Activated naive CD8-positive, alpha-beta T cell treated with anti-CD3 and anti-CD28 coated beads, Interleukin-2, amount 10 ng/mL, durations not matched to agents 7 days and 5 days (primary cell): ENCODE data around the gene BCKDK. TPM values are rescaled to one million over a fixed set of nuclear protein-coding genes. Genes with fewer than 3 reads are reported as not detected.
A peak's percentile ranks its signal among the peaks of the same experiment; 100 is the strongest.

Experiments used
- ATAC-seq: fragments of 150-1000 bp; cut with Tn5 transposase; one replicate; pipeline ENCODE4 v1.10.0; 2021; ENCODE audit warnings: low read depth, moderate library complexity
- POLR2A ChIA-PET: fragments of 350-600 bp; sonication (Branson Sonifier 250); formaldehyde crosslinking; loops from one replicate; lab custom pipeline; 2021; ENCODE audit warnings: antibody characterized with exemption; lab: Charles Lee
- DNase-seq: peaks from one replicate; pipeline ENCODE4 v3.0.0; 2021
- H3K27ac Mint-ChIP-seq: one replicate; pipeline ENCODE4 v1.8.0; 2022; ENCODE audit warnings: mild to moderate bottlenecking, mixed read lengths
- H3K27me3 Mint-ChIP-seq: one replicate; pipeline ENCODE4 v1.8.0; 2022; ENCODE audit warnings: mild to moderate bottlenecking, moderate library complexity, mixed read lengths
- H3K36me3 Mint-ChIP-seq: one replicate; pipeline ENCODE4 v1.8.0; 2021; ENCODE audit warnings: mild to moderate bottlenecking, mixed read lengths
- H3K4me1 Mint-ChIP-seq: one replicate; pipeline ENCODE4 v1.8.0; 2021; ENCODE audit warnings: mixed read lengths
- H3K4me3 Mint-ChIP-seq: one replicate; pipeline ENCODE4 v1.8.0; 2022; ENCODE audit warnings: mild to moderate bottlenecking, moderate library complexity, mixed read lengths
- H3K9me3 Mint-ChIP-seq: one replicate; pipeline ENCODE4 v1.8.0; 2021; ENCODE audit warnings: mixed read lengths
- total RNA-seq, 2 experiments: library from RNA; stranded (reverse); gene quantifications; one replicate each; pipeline ENCODE4 v1.2.3, GENCODE V29; 2021

Gene BCKDK
- total RNA-seq, 2 experiments from 2014 or later, result 35.8 to 37.0 TPM

GRCh38 chr16:31128711-31129567 is 20.8 kb downstream of the BCKDK start:
- peak; percentile 25 for ATAC-seq
- peak overlapping the region; percentile 70 for H3K27ac Mint-ChIP-seq

GRCh38 chr16:31129568-31130335 is 21.6 kb downstream of the BCKDK start:
- POLR2A ChIA-PET, result interaction anchor here (1.0 to 3.9 kb wide), 2 partner anchors 12 kb away, joined by 3 to 12 read pairs; partner anchors contain the start of gene KAT8
- DNase-seq, result no peak
- no peak for ATAC-seq
- Mint-ChIP-seq H3K36me3 (peaks cover 4% of the 10 kb centered on the region), H3K9me3 (no peaks in the 10 kb centered on the region), H3K4me3 (no peak overlapping the region), H3K27ac (no peak overlapping the region), H3K27me3 (no peaks in the 10 kb centered on the region), H3K4me1 (peaks cover 5% of the 10 kb centered on the region)

More at GRCh38 chr16:31128711-31129567, 20.8 kb downstream of the BCKDK start:
- no peaks in the 10 kb centered on the region for H3K27me3 Mint-ChIP-seq
- no peak for DNase-seq
- peaks cover 5% of the 10 kb centered on the region for H3K4me1 Mint-ChIP-seq
- POLR2A ChIA-PET, result interaction anchor here (1.0 to 3.9 kb wide), 2 partner anchors 12 to 13 kb away, joined by 3 to 12 read pairs; partner anchors contain the start of gene KAT8
- peaks cover 4% of the 10 kb centered on the region for H3K36me3 Mint-ChIP-seq
- no peak overlapping the region for H3K4me3 Mint-ChIP-seq
- H3K9me3 Mint-ChIP-seq, result no peaks in the 10 kb centered on the region

- no peak for ATAC-seq
- H3K4me3 Mint-ChIP-seq, result no peak overlapping the region
- no peak for DNase-seq
- H3K36me3 Mint-ChIP-seq, result peaks cover 4% of the 10 kb centered on the region
- H3K4me1 Mint-ChIP-seq, result peaks cover 5% of the 10 kb centered on the region
- H3K27me3 Mint-ChIP-seq, result no peaks in the 10 kb centered on the region
- POLR2A ChIA-PET, result interaction anchor here (1.0 to 3.9 kb wide), 2 partner anchors 12 to 13 kb away, joined by 3 to 12 read pairs; partner anchors contain the start of gene KAT8
- H3K27ac Mint-ChIP-seq, result no peak overlapping the region
- no peaks in the 10 kb centered on the region for H3K9me3 Mint-ChIP-seq
Observed at GRCh38 chr16:31130336-31130891, 22.2 kb downstream of the BCKDK start.

GRCh38 chr16:31130899-31131298 is 22.7 kb downstream of the BCKDK start:
- Mint-ChIP-seq H3K27me3 (no peaks in the 10 kb centered on the region), H3K4me1 (peaks cover 5% of the 10 kb centered on the region), H3K4me3 (no peak overlapping the region), H3K27ac (no peak overlapping the region), H3K9me3 (no peaks in the 10 kb centered on the region), H3K36me3 (peaks cover 4% of the 10 kb centered on the region)
- no peak for ATAC-seq
- DNase-seq, result no peak
- POLR2A ChIA-PET, result interaction anchor here (3.9 kb wide), 1 partner anchor 14 kb away, joined by 12 read pairs; the partner anchor contains the start of gene KAT8

GRCh38 chr16:31131416-31131815 is 23.2 kb downstream of the BCKDK start:
- DNase-seq, result no peak
- H3K4me3 Mint-ChIP-seq, result no peak overlapping the region

GRCh38 chr16:31131841-31132271 is 23.7 kb downstream of the BCKDK start:
- H3K4me3 Mint-ChIP-seq, result no peak overlapping the region
- no peaks in the 10 kb centered on the region for H3K27me3 Mint-ChIP-seq

More at GRCh38 chr16:31131416-31131815, 23.2 kb downstream of the BCKDK start:
- Mint-ChIP-seq H3K27me3 (no peaks in the 10 kb centered on the region), H3K36me3 (peaks cover under 1% of the 10 kb centered on the region), H3K9me3 (no peaks in the 10 kb centered on the region), H3K27ac (no peak overlapping the region), H3K4me1 (peaks cover 5% of the 10 kb centered on the region)
- no peak for ATAC-seq
- POLR2A ChIA-PET, result interaction anchor here (3.9 kb wide), 1 partner anchor 14 kb away, joined by 12 read pairs; the partner anchor contains the start of gene KAT8

GRCh38 chr16:31132303-31132979 is 24.3 kb downstream of the BCKDK start:
- no peaks in the 10 kb centered on the region for H3K27me3 Mint-ChIP-seq
- H3K27ac Mint-ChIP-seq, result no peak overlapping the region
- ATAC-seq (no peak), DNase-seq (no peak)
- peaks cover 5% of the 10 kb centered on the region for H3K4me1 Mint-ChIP-seq
- no peaks in the 10 kb centered on the region for H3K9me3 Mint-ChIP-seq
- no peak overlapping the region for H3K4me3 Mint-ChIP-seq
- POLR2A ChIA-PET, result interaction anchor here (1.5 kb wide), 1 partner anchor 15 kb away, joined by 4 read pairs; the partner anchor contains the start of gene KAT8
- no peaks in the 10 kb centered on the region for H3K36me3 Mint-ChIP-seq

More at GRCh38 chr16:31131841-31132271, 23.7 kb downstream of the BCKDK start:
- POLR2A ChIA-PET, result interaction anchor here (3.9 kb wide), 1 partner anchor 15 kb away, joined by 12 read pairs; the partner anchor contains the start of gene KAT8
- Mint-ChIP-seq H3K4me1 (peaks cover 5% of the 10 kb centered on the region), H3K27ac (no peak overlapping the region), H3K36me3 (no peaks in the 10 kb centered on the region), H3K9me3 (no peaks in the 10 kb centered on the region)
- DNase-seq, result no peak
- ATAC-seq, result no peak

GRCh38 chr16:31133046-31133501 is 24.9 kb downstream of the BCKDK start:
- Mint-ChIP-seq H3K4me1 (peaks cover 5% of the 10 kb centered on the region), H3K27ac (no peak overlapping the region), H3K27me3 (no peaks in the 10 kb centered on the region), H3K4me3 (no peak overlapping the region), H3K36me3 (no peaks in the 10 kb centered on the region), H3K9me3 (no peaks in the 10 kb centered on the region)
- ATAC-seq (no peak), DNase-seq (no peak)
- POLR2A ChIA-PET, result interaction anchor here (1.5 kb wide), 1 partner anchor 15 kb away, joined by 4 read pairs; the partner anchor contains the start of gene KAT8

- POLR2A ChIA-PET, result interaction anchor here (1.5 to 1.8 kb wide), 2 partner anchors 17 kb away, joined by 4 read pairs; partner anchors contain the start of gene KAT8
- ATAC-seq (no peak), DNase-seq (no peak)
- H3K4me1 Mint-ChIP-seq, result no peaks in the 10 kb centered on the region
- H3K9me3 Mint-ChIP-seq, result no peaks in the 10 kb centered on the region
- no peaks in the 10 kb centered on the region for H3K27me3 Mint-ChIP-seq
- H3K27ac Mint-ChIP-seq, result no peak overlapping the region
- H3K4me3 Mint-ChIP-seq, result no peak overlapping the region
- H3K36me3 Mint-ChIP-seq, result no peaks in the 10 kb centered on the region
Observed at GRCh38 chr16:31134091-31134571, 25.9 kb downstream of the BCKDK start.

GRCh38 chr16:31134625-31135534 is 26.7 kb downstream of the BCKDK start:
- H3K36me3 Mint-ChIP-seq, result no peaks in the 10 kb centered on the region
- no peaks in the 10 kb centered on the region for H3K27me3 Mint-ChIP-seq
- no peaks in the 10 kb centered on the region for H3K9me3 Mint-ChIP-seq
- POLR2A ChIA-PET, result interaction anchor here (1.8 kb wide), 1 partner anchor 17 kb away, joined by 4 read pairs; the partner anchor contains the start of gene KAT8
- H3K4me1 Mint-ChIP-seq, result no peaks in the 10 kb centered on the region
- ATAC-seq (no peak), DNase-seq (no peak)
- H3K27ac Mint-ChIP-seq, result no peak overlapping the region
- no peak overlapping the region for H3K4me3 Mint-ChIP-seq

GRCh38 chr16:31135535-31136286 is 27.5 kb downstream of the BCKDK start, which contains the start of gene PRSS8:
TSS of gene PRSS8 (minus strand) at chr16:31135727. CDS start at chr16:31135498, 229 bp downstream.
- POLR2A ChIA-PET, result interaction anchor here (1.8 kb wide), 1 partner anchor 18 kb away, joined by 4 read pairs; the partner anchor contains the start of gene KAT8

More at GRCh38 chr16:31135535-31136286, 27.5 kb downstream of the BCKDK start, which contains the start of gene PRSS8:
- ATAC-seq (no peak), DNase-seq (no peak)
- Mint-ChIP-seq H3K4me1 (no peaks in the 10 kb centered on the region), H3K36me3 (no peaks in the 10 kb centered on the region), H3K27me3 (no peaks in the 10 kb centered on the region), H3K9me3 (no peaks in the 10 kb centered on the region), H3K27ac (no peak within 1 kb of the TSS), H3K4me3 (no peak within 1 kb of the TSS)
